ENCODE data around the gene CXCR6.

The CXCR6 gene

GRCh38 chr3:45922950-45923590, 20.2 kb upstream of the CXCR6 start:
- no peak for DNase-seq

GRCh38 chr3:45923755-45924154, 19.5 kb upstream of the CXCR6 start:
- DNase-seq, result no peak

- DNase-seq, result no peak
Observed at GRCh38 chr3:45927881-45928280, 15.4 kb upstream of the CXCR6 start.

- DNase-seq, result no peak
Observed at GRCh38 chr3:45929042-45929679, 14.1 kb upstream of the CXCR6 start.

- no peak for DNase-seq
Observed at GRCh38 chr3:45931496-45931895, 11.8 kb upstream of the CXCR6 start.

- no peak for DNase-seq
Observed at GRCh38 chr3:45932112-45932511, 11.2 kb upstream of the CXCR6 start.

GRCh38 chr3:45933591-45933990, 9.7 kb upstream of the CXCR6 start:
- no peak for DNase-seq

GRCh38 chr3:45936261-45936660, 7.0 kb upstream of the CXCR6 start:
- DNase-seq, result no peak

- no peak for DNase-seq
Observed at GRCh38 chr3:45937206-45938042, 5.8 kb upstream of the CXCR6 start.

GRCh38 chr3:45938043-45938435, 5.2 kb upstream of the CXCR6 start:
- DNase-seq, result no peak

GRCh38 chr3:45938864-45939263, 4.4 kb upstream of the CXCR6 start:
- DNase-seq, result peak; percentile 52

GRCh38 chr3:45939341-45939771, 3.9 kb upstream of the CXCR6 start:
- no peak for DNase-seq

- no peak for DNase-seq
Observed at GRCh38 chr3:45940004-45940780, 3.1 kb upstream of the CXCR6 start.

GRCh38 chr3:45940781-45941365, 2.4 kb upstream of the CXCR6 start:
- DNase-seq, result no peak

GRCh38 chr3:45942051-45942825, 1.0 kb upstream of the CXCR6 start:
- no peak for DNase-seq

GRCh38 chr3:45944830-45945620, 1.8 kb downstream of the CXCR6 start:
- DNase-seq, result no peak

GRCh38 chr3:45946307-45946706, 3.0 kb downstream of the CXCR6 start:
- DNase-seq, result no peak

GRCh38 chr3:45946875-45947274, 3.6 kb downstream of the CXCR6 start:
- no peak for DNase-seq

GRCh38 chr3:45947361-45947760, 4.1 kb downstream of the CXCR6 start:
- no peak for DNase-seq

GRCh38 chr3:45948311-45948781, 5.1 kb downstream of the CXCR6 start:
- DNase-seq, result no peak

- no peak for DNase-seq
Observed at GRCh38 chr3:45948881-45949280, 5.6 kb downstream of the CXCR6 start.
